Activated CD8-positive, alpha-beta memory T cell treated with anti-CD3 and anti-CD28 coated beads for 4 hours (primary cell): Measurements from ENCODE around the gene PRR14L.

Experiments used
- DNase-seq, 2 donors: peaks; one replicate each; pipeline ENCODE4 v3.0.0-alpha.2; 2020; ENCODE audit warnings: low read depth in 2 of 2

Gene PRR14L

DNA sequence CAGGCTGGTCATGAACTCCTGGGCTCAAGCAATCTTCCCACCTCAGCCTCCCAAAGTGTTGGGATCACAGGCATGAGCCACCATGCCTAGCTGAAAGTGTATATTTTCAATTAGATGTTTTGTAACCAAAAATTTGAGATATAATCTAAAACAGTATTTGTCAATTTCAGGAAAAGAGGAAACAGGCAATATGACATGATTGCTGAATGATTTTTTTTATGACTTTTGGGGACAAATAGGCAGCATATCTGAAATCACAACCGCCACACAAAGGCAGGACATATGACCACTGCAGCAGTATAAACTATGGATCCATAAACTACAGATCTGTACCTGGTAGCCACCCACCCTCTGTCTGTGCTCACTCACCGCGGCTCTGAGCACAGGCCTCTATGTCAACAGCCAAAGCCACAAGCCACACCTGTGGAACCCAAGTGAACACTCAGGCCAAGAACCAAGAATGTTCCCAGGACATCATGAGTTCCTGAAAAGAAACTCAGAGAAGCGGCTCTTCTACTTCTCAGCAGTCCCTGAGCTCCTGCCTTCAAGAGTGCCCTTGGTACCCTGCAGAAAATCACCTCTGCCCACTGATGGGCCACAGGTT, 110.4 kb downstream of the PRR14L start:
- DNase-seq, result no peak

DNA sequence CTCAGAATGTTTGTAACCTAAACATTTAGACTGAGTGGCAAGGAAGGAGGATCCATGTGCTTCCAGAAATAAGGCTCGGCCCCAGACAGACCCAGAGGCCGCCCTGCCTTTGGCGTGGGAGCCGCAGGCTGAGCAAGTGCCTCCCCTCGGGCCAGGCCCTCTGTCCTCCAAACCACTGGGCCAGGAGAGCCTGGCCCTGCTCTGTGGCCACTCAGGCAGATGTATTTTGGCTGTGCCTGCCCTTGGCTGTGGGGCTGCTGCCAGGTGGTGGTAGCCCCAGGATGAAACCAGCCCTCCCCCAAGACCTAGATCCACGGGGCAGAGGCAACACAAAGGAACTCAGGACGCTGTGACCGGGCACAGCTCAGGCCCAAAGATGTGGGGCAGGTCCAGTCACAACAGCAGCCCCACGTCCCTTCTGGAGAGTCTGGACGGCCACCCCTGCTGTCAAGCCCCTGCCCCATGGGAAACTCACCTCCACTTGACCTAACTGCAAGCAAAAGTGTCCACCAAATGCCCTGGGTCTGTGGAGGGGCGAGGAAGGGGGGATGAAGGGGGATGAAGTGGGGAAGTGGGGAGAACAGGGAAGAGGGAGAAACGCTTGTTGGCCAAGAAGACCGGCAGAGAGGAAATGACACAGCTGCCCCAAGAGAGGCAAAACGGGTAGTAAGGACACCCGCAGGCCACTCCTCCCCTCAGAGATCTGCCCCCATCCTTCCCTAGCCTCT, 111.9 kb downstream of the PRR14L start:
- DNase-seq, result no peak

DNA sequence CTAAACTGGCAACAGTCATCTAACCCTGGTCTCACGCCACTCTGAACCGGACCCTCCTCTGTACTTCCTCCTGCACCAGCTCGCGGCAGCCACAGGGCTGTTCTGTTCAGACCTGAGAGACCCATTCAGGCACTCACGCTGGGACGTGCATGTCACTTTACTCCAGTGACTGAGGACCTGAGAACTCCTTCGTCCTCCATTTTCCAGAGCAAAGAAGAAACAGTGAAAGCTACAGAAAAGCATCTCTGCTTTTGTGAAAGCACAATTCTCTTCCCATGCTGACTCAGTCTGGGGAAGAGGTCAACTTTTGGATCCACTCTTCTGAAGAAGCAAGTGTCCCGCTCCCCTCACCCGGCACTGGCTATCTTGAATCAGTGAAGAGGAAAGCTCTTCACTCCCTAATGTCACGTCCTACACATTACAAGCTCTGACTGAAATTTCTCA, 112.5 kb downstream of the PRR14L start:
- no peak for DNase-seq

DNA sequence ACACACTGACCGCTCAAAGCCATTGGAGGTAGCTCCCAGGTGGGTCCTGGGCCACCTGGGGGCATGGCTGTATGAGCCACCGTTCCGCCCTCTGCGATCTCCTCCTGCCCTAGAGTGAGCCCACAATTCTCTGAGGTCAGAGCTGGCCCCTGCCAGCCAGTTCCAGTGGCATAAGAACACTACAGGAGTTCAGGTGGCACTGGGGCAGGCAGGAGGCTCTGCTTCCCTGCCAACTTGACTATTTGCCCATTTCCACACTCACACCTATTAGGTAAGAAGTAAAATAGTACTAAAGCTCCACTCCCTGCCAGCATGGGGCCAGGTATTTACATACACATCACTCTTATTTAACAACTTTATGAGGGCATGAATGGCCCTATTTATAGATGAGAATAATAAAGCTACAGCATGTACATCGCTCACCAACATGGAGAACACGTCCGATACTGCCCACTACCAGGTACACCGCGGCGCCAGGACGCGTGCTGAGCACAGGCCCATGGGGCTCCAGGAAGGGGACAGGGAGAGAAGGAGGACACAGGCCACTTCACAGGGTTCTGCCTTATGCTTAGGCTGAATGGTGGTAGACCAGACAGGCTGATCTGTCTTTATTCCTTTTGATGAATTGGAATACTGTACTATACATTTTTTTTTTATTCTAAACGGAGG, 114.2 kb downstream of the PRR14L start:
- DNase-seq, result no peak

DNA sequence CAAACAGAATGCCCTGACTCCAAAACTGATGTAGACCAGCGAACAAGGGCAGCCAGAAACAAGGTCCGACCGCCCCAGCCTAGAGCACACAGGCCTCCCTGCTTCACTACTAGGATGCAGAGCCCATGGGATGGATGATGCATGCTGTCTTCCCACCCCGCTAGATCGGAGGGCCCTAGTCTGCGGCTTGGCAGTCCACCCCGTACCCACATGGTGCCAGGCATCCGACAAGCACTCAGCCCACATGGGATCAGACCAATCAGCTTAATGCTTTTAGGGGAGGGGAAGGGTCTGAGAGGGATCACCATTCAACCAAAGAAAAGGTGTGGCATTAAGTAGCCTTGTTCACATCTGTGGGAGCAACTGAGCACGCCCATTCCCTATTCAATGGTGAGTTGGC, 118.5 kb downstream of the PRR14L start:
- no peak for DNase-seq
